Colon (tissue), 2 donors: ENCODE data around the gene S100B.
"Not testable (repeated sequence)": the region's sequence is repeated elsewhere in the genome, so short reads cannot be mapped to it uniquely, and the experiment has no call there.

Source experiments
- FAIRE-seq: peaks from 2 replicates; lab custom pipeline; 2012; peaks lifted over from hg19 to GRCh38; lab: Jason Lieb, UNC
- donor health status: control.
- donor health status: control.

The S100B gene

GRCh38 chr21:46600978-46601377 is 3.9 kb downstream of the S100B start:
- no peak for FAIRE-seq

DNA sequence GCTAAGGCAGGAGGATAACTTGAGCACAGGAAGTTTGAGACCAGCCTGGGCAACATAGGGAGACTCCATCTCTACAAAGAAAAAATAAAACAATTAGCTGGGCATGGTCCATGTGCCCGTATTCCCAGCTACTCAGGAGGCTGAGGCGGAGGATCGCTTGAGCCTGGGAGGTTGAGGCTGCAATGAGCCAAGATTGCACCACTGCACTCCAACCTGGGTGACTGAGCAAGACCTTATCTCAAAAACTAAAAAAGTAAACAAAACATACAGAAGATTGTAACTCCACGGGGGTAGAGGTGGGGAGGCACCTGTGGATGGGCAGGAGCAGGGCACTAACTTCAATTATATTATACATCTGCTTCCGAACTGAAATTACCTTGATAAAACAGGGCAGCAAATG is 4.6 kb downstream of the S100B start:
- FAIRE-seq, result no peak

- FAIRE-seq, result no peak
Measured at GRCh38 chr21:46598581-46599572, 6.0 kb downstream of the S100B start.

DNA sequence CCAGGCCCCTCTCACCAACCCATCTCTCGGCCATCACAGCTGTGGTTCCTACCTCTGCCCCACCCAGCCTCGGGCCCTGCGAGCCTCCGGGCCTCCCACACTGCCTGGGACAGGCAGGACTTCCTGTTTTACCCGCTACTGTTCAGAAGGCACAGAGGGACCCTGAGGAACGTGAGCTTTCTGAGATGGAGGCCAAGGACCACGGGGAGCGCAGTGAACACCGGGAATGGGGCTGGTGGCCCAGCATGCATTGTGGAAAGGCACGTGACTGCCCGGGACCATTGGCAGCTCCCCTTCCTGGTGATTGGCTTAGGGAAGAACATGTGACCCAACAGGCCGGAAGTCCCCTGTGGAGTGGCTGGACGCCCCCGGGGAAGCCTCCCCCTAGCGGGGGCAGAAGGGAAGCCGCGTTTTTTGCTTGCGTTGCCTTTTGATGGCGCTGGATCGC is 7.0 kb downstream of the S100B start:
- FAIRE-seq, result no peak

- FAIRE-seq, result no peak
Measured at GRCh38 chr21:46597031-46597430, 7.9 kb downstream of the S100B start.

DNA sequence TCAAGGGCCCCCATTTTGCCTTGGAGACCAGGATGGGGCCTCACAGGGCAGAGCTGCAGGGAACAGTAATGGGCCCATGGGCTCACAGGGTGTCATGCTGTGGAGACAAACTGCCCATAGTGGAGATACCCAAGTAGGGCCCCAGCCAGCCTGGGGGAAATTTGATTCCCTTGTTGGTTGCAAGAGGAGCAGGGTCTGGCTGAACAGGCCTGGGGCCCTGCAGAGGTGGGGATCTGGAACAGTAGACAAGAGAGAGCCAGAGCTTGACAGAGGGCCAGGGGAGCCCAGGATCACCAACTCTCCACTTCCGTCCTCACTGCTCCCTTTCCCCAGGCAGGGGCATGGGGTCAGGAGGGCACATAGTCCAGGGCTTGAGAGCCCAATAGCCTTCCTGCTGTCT is 8.7 kb downstream of the S100B start:
- no peak for FAIRE-seq

GRCh38 chr21:46594276-46594675 is 10.6 kb downstream of the S100B start:
- FAIRE-seq, result no peak

DNA sequence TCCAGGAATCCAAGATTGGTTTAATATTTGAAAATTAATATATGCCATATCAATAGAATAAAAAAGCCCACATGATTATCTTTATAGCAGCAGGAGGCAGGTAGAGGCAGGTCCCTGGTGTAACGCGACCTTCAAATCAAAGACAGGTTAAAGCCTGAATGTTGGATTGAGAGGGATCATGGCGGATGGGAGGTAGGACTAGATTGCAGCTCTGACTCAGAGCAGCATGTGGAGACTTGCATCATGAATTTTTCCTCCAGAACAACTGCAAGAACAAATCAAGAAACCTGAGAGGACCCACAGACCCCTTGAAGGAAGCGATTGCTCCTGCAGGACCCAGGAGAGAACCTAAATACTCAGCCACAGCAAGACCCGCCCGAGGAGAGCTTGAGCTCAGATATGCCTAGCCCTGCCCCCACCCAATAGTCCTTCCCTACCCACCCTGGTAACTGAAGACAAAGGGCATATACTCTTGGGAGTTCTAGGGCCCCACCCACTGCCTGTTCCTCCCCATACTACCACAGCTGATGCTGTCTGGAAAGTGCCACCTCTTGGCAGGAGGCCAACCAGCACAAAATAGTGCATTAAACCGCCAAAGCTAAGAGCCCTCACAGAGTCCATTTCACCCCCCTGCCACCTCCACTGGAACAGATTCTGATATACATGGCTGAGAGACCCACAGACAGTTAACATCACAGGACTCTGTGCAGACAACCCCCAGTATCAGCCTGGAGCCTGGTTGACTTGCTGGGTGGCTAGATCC is 19.5 kb downstream of the S100B start:
- no peak for FAIRE-seq

DNA sequence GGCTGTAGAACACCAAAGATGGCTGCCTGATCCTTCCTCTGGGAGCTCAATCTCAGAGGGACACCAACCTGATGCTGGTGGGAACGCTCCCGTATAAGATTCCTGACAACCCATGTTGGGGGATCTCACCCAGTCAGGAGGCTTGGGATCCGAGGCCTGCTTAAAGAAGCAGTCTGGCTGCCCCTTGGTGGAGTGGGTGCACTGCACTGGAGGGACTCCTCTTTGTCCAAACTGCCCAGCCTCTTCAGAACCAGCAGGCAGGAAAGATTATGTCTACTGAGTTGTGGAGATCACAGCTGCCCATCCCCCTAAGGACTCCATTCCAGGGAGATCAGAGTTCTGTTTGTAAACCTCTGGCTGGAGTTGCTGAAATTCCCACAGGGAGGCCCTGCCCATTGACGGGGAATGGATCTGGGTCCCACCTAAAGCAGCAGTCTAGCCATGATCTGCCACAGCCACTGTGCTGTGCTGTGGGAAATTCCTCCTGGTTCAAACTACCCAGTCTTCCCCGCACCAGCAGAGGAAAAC is 23.0 kb downstream of the S100B start:
- FAIRE-seq, result no peak

DNA sequence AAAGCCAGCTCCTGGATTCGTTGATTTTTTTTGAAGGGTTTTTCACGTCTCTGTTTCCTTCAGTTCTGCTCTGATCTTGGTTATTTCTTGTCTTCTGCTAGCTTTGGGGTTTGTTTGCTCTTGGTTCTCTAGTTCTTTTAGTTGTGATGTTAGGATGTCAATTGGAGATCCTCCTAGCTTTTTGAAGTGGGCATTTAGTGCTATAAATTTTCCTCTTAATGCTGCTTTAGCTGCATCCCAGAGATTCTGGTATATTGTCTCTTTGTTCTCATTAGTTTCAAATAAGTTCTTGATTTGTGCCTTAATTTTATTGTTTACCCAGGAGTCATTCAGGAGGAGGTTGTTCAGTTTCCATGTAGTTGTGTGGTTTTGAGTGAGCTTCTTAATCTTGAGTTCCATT is 25.5 kb downstream of the S100B start:
- not testable (repeated sequence) for FAIRE-seq

DNA sequence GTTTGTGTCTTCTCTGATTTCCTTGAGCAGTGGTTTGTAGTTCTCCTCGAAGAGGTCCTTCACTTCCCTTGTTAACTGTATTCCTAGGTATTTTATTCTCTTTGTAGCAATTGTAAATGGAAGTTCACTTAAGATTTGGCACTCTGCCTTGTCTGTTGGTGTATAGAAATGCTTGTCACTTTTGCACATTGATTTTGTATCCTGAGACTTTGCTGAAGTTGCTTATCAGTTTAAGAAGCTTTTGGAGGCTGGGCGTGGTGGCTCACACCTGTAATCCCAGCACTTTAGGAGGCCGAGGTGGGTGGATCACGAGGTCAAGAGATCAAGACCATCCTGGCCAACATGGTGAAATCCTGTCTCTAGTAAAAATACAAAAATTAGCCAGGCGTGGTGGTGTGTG is 27.1 kb downstream of the S100B start:
- not testable (repeated sequence) for FAIRE-seq

- no peak for FAIRE-seq
Measured at GRCh38 chr21:46572850-46573249, 32.0 kb downstream of the S100B start.

DNA sequence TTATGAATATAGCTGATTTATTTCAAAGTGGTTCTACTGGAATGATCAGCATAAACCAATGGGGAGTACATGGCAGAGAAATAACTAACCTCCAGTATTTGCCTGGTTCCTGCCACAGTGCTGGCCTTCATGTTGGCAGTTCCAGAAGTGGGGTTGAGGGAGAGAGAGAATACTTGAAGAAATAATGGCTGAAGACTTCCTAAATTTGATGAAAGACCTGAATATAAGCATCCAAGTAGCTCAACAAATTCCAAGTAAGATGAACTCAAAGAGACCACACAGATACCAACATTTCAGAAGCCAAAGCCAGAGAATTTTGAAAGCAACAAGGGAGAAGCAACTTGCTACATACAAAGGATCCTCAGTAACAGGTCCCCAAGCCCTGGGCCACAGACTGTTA is 34.3 kb downstream of the S100B start:
- no peak for FAIRE-seq

DNA sequence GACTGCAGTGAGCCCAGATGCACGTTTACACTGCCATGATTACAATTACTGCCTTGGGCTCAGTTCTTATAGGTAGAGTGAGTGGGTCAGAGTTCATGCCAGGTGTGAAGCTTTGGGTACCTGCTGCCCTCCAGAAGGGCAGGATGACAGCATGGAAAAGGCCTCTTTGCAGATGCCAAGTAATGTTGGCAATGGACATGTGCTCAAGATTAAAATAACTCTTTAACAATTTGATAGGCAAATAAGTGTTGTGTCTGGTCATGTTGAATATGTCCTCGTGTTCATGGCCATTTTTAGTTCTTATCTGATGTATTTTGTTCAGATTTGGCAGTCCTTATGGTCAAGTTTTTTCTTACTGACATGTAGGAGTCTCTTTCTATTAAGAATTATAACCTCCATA is 34.8 kb downstream of the S100B start:
- no peak for FAIRE-seq

GRCh38 chr21:46569081-46569480 is 35.8 kb downstream of the S100B start:
- no peak for FAIRE-seq

GRCh38 chr21:46568562-46568961 is 36.3 kb downstream of the S100B start:
- FAIRE-seq, result no peak

- FAIRE-seq, result no peak
Measured at GRCh38 chr21:46567348-46567747, 37.5 kb downstream of the S100B start.

DNA sequence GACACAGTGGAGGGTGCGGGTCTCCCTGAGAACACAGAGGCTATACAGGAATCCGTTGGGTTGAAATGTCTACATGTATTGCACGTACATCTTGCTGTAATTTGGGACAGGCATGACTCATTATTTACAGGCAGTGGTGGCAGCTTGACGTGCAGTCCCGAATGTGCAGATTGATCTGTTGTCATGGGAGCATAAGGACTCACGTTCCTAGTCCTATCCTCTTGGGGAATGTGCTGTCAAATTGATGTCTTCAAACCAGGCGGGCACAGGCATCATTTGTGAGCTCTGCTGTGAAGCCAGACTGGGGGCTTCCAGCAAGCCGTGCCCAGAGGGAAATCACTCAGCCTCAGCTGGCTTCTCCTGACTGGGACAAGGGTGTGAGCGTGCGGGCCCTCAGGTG is 40.5 kb downstream of the S100B start:
- FAIRE-seq, result no peak

DNA sequence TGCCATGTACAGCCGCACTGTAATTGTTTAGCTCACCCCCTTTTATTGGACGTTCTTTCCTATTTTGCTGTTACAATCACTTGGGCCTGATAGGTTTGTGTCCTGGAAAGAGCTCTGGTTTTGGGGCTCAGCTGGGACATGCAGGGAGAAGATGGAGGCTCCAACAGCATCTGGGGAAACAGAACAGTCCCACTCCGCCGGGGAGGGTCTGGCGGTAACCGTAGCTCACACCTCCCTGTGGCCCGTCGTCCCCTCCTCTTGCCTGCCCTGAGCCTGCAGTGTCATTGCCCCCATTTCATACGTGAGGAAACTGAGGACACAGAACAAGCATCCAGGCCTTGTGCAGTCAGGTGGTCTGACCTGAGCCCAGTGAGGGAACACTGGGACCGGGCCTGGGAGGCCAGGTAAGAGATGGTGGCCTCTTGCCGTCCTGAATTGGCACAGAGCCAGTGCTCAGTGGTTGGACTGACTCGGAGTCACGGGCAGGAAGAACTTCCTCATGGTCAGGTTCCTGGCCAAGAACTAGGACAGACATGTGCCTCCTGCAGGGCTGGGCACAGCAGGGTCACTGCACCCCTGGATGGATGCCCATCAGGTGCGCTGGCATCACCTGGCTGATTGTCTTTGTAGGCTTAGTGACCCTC is 41.8 kb downstream of the S100B start:
- FAIRE-seq, result no peak

GRCh38 chr21:46562472-46562871 is 42.4 kb downstream of the S100B start:
- no peak for FAIRE-seq

- FAIRE-seq, result no peak
Measured at GRCh38 chr21:46561445-46562090, 43.3 kb downstream of the S100B start.
